HepG2 (cell line): Measurements from ENCODE around the gene MRPS34. TPM values are rescaled to one million over a fixed set of nuclear protein-coding genes. Genes with fewer than 3 reads are reported as not detected.
A peak's percentile ranks its signal among the peaks of the same experiment; 100 is the strongest.

Experiments used
- ATAC-seq: fragments of 200-7000 bp; cut with Tn5 transposase; 3 replicates; pipeline ENCODE4 v1.9.1; 2020; ENCODE audit warnings: mild to moderate bottlenecking, moderate library complexity
- BruUV-seq: library from RNA; stranded (reverse); fragments of 400-500 nt; replicated peaks from 2 replicates; lab custom pipeline; 2021; lab: Mats Ljungman, UMichigan
- CTCF ChIA-PET: fragments of 300-600 bp; formaldehyde crosslinking; extraction: SDS; loops from one replicate; lab custom pipeline; 2021; ENCODE audit warnings: low total read pairs, inconsistent platforms, low intra/inter-chr PET ratio; lab: Yijun Ruan, JAX
- POLR2A ChIA-PET: fragments of 350-600 bp; sonication (Branson Sonifier 250); formaldehyde crosslinking; loops from one replicate; lab custom pipeline; 2020; ENCODE audit warnings: antibody characterized with exemption, inconsistent platforms; lab: Yijun Ruan, JAX
- DNase-seq: peaks from one replicate; pipeline ENCODE4 v3.0.0-alpha.2; 2015; ENCODE audit warnings: low spot score
- FAIRE-seq: peaks from 3 replicates; lab custom pipeline; 2011; peaks lifted over from hg19 to GRCh38; lab: Jason Lieb, UNC
- H2AFZ ChIP-seq: one replicate; pipeline ENCODE4 v1.6.1; 2011; ENCODE audit warnings: low read length, inconsistent platforms
- H3K27ac ChIP-seq: fragments of 300-600 bp; 3 replicates; pipeline ENCODE4 v1.8.0; 2011; ENCODE audit warnings: mixed run types, mild to moderate bottlenecking, mixed read lengths, low read length, inconsistent platforms; ENCODE audit not compliant: insufficient read depth; ENCODE audit errors: extremely low read length
- H3K27me3 ChIP-seq, 2 experiments: fragments of 200-600 bp in 1 of 2; 2 replicates in 1 of 2; 3 replicates in 1 of 2; pipeline versions ENCODE4 v1.6.0 to v1.8.0; 2011; ENCODE audit warnings: low read length in 2 of 2, mild to moderate bottlenecking in 2 of 2, moderate library complexity in 2 of 2, inconsistent platforms in 1 of 2; ENCODE audit not compliant: insufficient read depth in 2 of 2, control insufficient read depth in 1 of 2
- H3K36me3 ChIP-seq, 2 experiments: fragments of 200-600 bp in 1 of 2; replicated peaks in 1 of 2; 2 replicates in 1 of 2; 3 replicates in 1 of 2; pipeline versions ENCODE4 v1.5.1 to v1.8.0; 2011; ENCODE audit warnings: low read length in 2 of 2, inconsistent platforms in 1 of 2; ENCODE audit not compliant: insufficient read depth in 2 of 2, control insufficient read depth in 1 of 2
- H3K4me1 ChIP-seq: 2 replicates; pipeline ENCODE4 v1.5.1; 2012; ENCODE audit warnings: low read length, inconsistent platforms; ENCODE audit not compliant: insufficient read depth
- H3K4me2 ChIP-seq: 2 replicates; pipeline ENCODE4 v1.6.0; 2011; ENCODE audit warnings: low read depth, low read length, inconsistent platforms
- H3K4me3 ChIP-seq, 3 experiments: fragments of 200-600 bp in 1 of 3; sonication (generic), shearing (Covaris generic) in 1 of 3; replicated peaks in 1 of 3; 2 replicates each; pipeline ENCODE4 v1.5.1; 2011 to 2016; ENCODE audit warnings: low read length in 3 of 3, inconsistent platforms in 2 of 3, low read depth in 2 of 3, mild to moderate bottlenecking in 2 of 3, control low read depth in 1 of 3, mixed read lengths in 1 of 3; ENCODE audit not compliant: insufficient read depth in 1 of 3
- H3K79me2 ChIP-seq: one replicate; pipeline ENCODE4 v1.6.1; 2011; ENCODE audit warnings: low read length, inconsistent platforms; ENCODE audit not compliant: insufficient read depth
- H3K9ac ChIP-seq: 2 replicates; pipeline ENCODE4 v1.6.0; 2011; ENCODE audit warnings: mild to moderate bottlenecking, low read depth, low read length, inconsistent platforms; ENCODE audit not compliant: insufficient read depth
- H3K9me3 ChIP-seq: 2 replicates; pipeline ENCODE4 v1.5.1; 2012; ENCODE audit warnings: mild to moderate bottlenecking, low read length
- H4K20me1 ChIP-seq: 2 replicates; pipeline ENCODE4 v1.6.0; 2011; ENCODE audit warnings: inconsistent platforms, mild to moderate bottlenecking, low read length, moderate library complexity; ENCODE audit not compliant: insufficient read depth
- ATF4 ChIP-seq, 2 experiments: fragments of 450-650 bp in 1 of 2; sonication (generic) in 1 of 2; formaldehyde crosslinking; IDR thresholded peaks; 2 replicates each; pipeline versions ENCODE4 v1.5.0 to v1.8.0; 2020 to 2022; ENCODE audit warnings: mild to moderate bottlenecking in 1 of 2, missing genetic modification reagents in 1 of 2
- CSRNP1 ChIP-seq: sonication (generic); formaldehyde crosslinking; IDR thresholded peaks from 2 replicates; pipeline ENCODE4 v1.8.1; 2023; ENCODE audit warnings: mild to moderate bottlenecking, missing genetic modification reagents
- ELF1 ChIP-seq: sonication (generic); formaldehyde crosslinking; IDR thresholded peaks from 2 replicates; pipeline ENCODE4 v1.4.0; 2020; ENCODE audit warnings: missing genetic modification reagents
- HNF1B ChIP-seq: sonication (generic); formaldehyde crosslinking; IDR thresholded peaks from 2 replicates; pipeline ENCODE4 v1.5.1; 2020; ENCODE audit warnings: mild to moderate bottlenecking, moderate library complexity, missing genetic modification reagents
- HNRNPUL1 ChIP-seq: fragments of 200-400 bp; formaldehyde crosslinking; IDR thresholded peaks from 2 replicates; pipeline ENCODE4 v1.6.1; 2017; ENCODE audit warnings: low read depth, mild to moderate bottlenecking, low read length, moderate library complexity
- POGZ ChIP-seq: sonication (generic); formaldehyde crosslinking; IDR thresholded peaks from 2 replicates; pipeline ENCODE4 v1.4.0; 2020; ENCODE audit warnings: mild to moderate bottlenecking, missing genetic modification reagents
- POLR2AphosphoS2 ChIP-seq: IDR thresholded peaks from 2 replicates; pipeline ENCODE4 v1.6.1; 2011; ENCODE audit warnings: low read depth, low read length, improper control_type of control experiment
- PRPF4 ChIP-seq: fragments of 200-400 bp; formaldehyde crosslinking; IDR thresholded peaks from 2 replicates; pipeline ENCODE4 v1.6.1; 2016; ENCODE audit warnings: low read length, low read depth; ENCODE audit not compliant: poor library complexity, severe bottlenecking
- REPIN1 ChIP-seq: sonication (generic); formaldehyde crosslinking; IDR thresholded peaks from 2 replicates; pipeline ENCODE4 v1.8.0; 2022; ENCODE audit warnings: missing genetic modification reagents, low read depth, mild to moderate bottlenecking, borderline replicate concordance
- STAG1 ChIP-seq: sonication (generic); formaldehyde crosslinking; IDR thresholded peaks from 2 replicates; pipeline ENCODE4 v1.4.0; 2020; ENCODE audit warnings: missing genetic modification reagents
- TGIF2 ChIP-seq: IDR thresholded peaks from 2 replicates; pipeline ENCODE4 v1.6.1; 2016; ENCODE audit warnings: control low read depth, missing compliant biosample characterization
- TIGD3 ChIP-seq: sonication (generic); formaldehyde crosslinking; IDR thresholded peaks from 2 replicates; pipeline ENCODE4 v1.5.1; 2020; ENCODE audit warnings: mild to moderate bottlenecking, missing genetic modification reagents, borderline replicate concordance
- ZFAT ChIP-seq: sonication (generic); formaldehyde crosslinking; conservative IDR thresholded peaks from 2 replicates; pipeline ENCODE4 v1.8.1; 2023; ENCODE audit warnings: missing genetic modification reagents, inconsistent platforms
- ZNF597 ChIP-seq: sonication (generic); formaldehyde crosslinking; IDR thresholded peaks from 2 replicates; pipeline ENCODE4 v1.5.0; 2020; ENCODE audit warnings: missing genetic modification reagents
- ZNF644 ChIP-seq: IDR thresholded peaks from 2 replicates; pipeline ENCODE4 v1.6.1; 2016; ENCODE audit warnings: low read depth
- WGBS: methylation state at CpG from one replicate; pipeline ENCODE4 v1.1.6; 2017; ENCODE audit warnings: low lambda C conversion rate; 5-methylcytosine and 5-hydroxymethylcytosine counted together
- in situ Hi-C: cut with HindIII; loops from 2 replicates; pipeline ENCODE4 v1.10.0; 2017; ENCODE audit warnings: low pct_unique_long_range_greater_than_20kb; ENCODE audit not compliant: extremely low pct_ligation_motif_present
- intact Hi-C: fragments of 100-400 bp; cut with micrococcal nuclease; formaldehyde crosslinking; loops from one replicate; pipeline ENCODE4 v1.10.0; 2022; ENCODE audit not compliant: unreplicated experiment
- polyA plus RNA-seq, 8 experiments: library from polyadenylated mRNA; depleted of rRNA in 3 of 8; stranded (reverse) in 7 of 8; unstranded in 1 of 8; fragments of >200 nt; fragmentation: Illumina TruSeq in 4 of 8; extraction: Trizol in 4 of 8; gene quantifications; 2 replicates each; pipeline versions ENCODE4 v1.2.1 to v1.2.3, GENCODE V29; 2011 to 2016; ENCODE audit warnings: low read depth in 4 of 8, missing spikeins in 1 of 8, mixed read lengths in 1 of 8; ENCODE audit not compliant: insufficient read depth in 1 of 8
- total RNA-seq, 5 experiments: library from RNA; depleted of rRNA; stranded (reverse); fragments of >200 nt; fragmentation: Illumina TruSeq; extraction: Trizol; gene quantifications; 2 replicates each; pipeline ENCODE4 v1.2.3, GENCODE V29; 2016; ENCODE audit warnings: low read depth in 1 of 5

MRPS34 gene
- total and polyA plus RNA-seq, 2 of the 13 experiments (the other 11 are each of a cell fraction or from before 2014, with no cell fraction given) = 63.5 to 131 TPM

- peaks cover 0 to 2% of the 10 kb centered on the region in 2 experiments; a peak in 1 of 5 replicates for H3K27me3 ChIP-seq
- peak overlapping the region; percentile 80 to 96 (median 89) for H3K4me3 ChIP-seq
- no peak overlapping the region for H2AFZ ChIP-seq
- FAIRE-seq = no peak
- intact Hi-C loops = loop anchor here (2.0 to 5.0 kb wide), 2 partner anchors 31 to 45 kb away; partner anchors contain the start of genes FAHD1 and HAGH
- no peak; the same call in 2 of the 3 replicates for ATAC-seq
- peak overlapping the region; percentile 83 for H3K4me2 ChIP-seq
- in situ Hi-C loops = loop anchor here (5.0 kb wide), 1 partner anchor 40 kb away; no protein-coding TSS in a partner anchor
- peaks cover 4% of the 10 kb centered on the region; the same call in 1 of the 2 replicates for H4K20me1 ChIP-seq
- H3K4me1 ChIP-seq = peaks cover 22% of the 10 kb centered on the region
- no peaks in the 10 kb centered on the region for H3K9me3 ChIP-seq
- H3K27ac ChIP-seq = peak overlapping the region; percentile 63
- DNase-seq = no peak
- H3K36me3 ChIP-seq = peaks cover 3 to 12% of the 10 kb centered on the region in 2 experiments; a peak in 4 of 5 replicates
- peaks cover 23% of the 10 kb centered on the region for H3K79me2 ChIP-seq
- 1% methylated on average over 11 of the region's 70 CpGs for WGBS
- ChIA-PET POLR2A (interaction anchor here (0.6 to 4.4 kb wide), 15 partner anchors 8 to 341 kb away, joined by 3 to 57 read pairs (median 11); partner anchors contain the start of genes EME2, FAHD1, HAGH and IGFALS), CTCF (interaction anchor here (1.9 kb wide), 1 partner anchor 31 kb away, joined by 8 read pairs; no protein-coding TSS in a partner anchor)
- BruUV-seq = no TSS peak
- H3K9ac ChIP-seq = peak overlapping the region; percentile 78
- no peak for TF ChIP-seq ZNF644
- TF ChIP-seq POGZ = no peak
- TF ChIP-seq HNRNPUL1 = no peak
- no peak for TF ChIP-seq ZFAT
- TF ChIP-seq POLR2AphosphoS2 = no peak
- TF ChIP-seq TGIF2 (CRISPR knock-in tag) = no peak
- no peak for TF ChIP-seq REPIN1
- no peak for TF ChIP-seq PRPF4
- TF ChIP-seq ELF1 (CRISPR knock-in tag) = no peak
- no peak for TF ChIP-seq CSRNP1
- TF ChIP-seq STAG1 = no peak
- TF ChIP-seq ATF4 (CRISPR knock-in tag; IDR thresholded peaks at IDR 0.05) = no peak
- no peak for TF ChIP-seq ZNF597 (CRISPR knock-in tag)
- TF ChIP-seq HNF1B (CRISPR knock-in tag) = no peak
- TF ChIP-seq TIGD3 (CRISPR knock-in tag) = no peak
Measured at GRCh38 chr16:1781758-1782407, 8.9 kb upstream of the MRPS34 start.
